Dedifferentiated amniotic fluid mesenchymal stem cell (primary cell): ENCODE measurements around the gene CENPL.
"Not testable (repeated sequence)": the region's sequence is repeated elsewhere in the genome, so short reads cannot be mapped to it uniquely, and the experiment has no call there.

Experiments used
- DNase-seq: peaks from one replicate; pipeline ENCODE4 v3.0.0-alpha.2; 2016; ENCODE audit errors: extremely low spot score

The CENPL gene, protein sequence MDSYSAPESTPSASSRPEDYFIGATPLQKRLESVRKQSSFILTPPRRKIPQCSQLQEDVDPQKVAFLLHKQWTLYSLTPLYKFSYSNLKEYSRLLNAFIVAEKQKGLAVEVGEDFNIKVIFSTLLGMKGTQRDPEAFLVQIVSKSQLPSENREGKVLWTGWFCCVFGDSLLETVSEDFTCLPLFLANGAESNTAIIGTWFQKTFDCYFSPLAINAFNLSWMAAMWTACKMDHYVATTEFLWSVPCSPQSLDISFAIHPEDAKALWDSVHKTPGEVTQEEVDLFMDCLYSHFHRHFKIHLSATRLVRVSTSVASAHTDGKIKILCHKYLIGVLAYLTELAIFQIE

DNA sequence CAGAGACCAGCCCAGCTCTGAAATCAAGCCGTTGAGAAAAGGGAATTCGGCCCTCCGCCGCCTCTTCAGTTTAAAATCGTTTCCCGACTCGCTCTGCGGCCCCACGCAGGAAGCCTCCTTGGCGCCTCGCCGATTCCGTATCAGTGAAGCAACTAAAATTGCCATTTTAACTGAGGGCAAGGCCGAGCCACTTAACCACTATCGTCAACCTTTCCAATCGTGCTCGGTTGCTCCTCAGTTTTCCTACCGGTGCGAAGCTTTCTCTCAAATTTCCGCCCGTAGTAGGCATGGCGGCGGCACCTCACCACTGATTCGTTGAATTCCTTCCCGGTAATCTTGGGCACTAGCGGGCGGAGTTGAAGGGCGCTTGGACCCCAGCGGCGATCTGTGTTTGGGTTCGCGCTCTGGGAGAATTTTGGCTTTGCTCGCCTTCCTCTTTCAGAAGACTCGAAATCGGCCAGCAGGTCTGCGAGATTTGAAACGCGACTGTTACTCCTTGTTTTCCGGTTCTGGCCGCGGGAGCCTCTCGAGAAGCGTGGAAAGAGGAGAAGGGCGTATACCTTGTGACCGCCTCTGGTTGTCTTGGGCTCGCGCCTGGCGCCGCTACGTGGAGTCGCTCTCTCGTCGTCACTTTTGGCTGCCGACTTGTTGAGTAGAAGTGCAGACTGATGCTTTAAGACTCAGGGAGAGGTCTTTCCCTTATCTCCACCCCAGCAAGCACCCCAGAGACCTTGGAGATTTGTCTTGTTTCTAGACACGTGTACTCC is at the start of gene CENPL, which contains the start of gene DARS2:
Gene CENPL, minus strand, starts transcription at position 569 of the 767 bp plus-strand sequence. CDS start 13,584 bp downstream, outside the sequence.
Gene DARS2, plus strand, starts transcription at position 359 of the 767 bp plus-strand sequence. CDS start 557 bp downstream, outside the sequence.
- peak; percentile 97 for DNase-seq

DNA sequence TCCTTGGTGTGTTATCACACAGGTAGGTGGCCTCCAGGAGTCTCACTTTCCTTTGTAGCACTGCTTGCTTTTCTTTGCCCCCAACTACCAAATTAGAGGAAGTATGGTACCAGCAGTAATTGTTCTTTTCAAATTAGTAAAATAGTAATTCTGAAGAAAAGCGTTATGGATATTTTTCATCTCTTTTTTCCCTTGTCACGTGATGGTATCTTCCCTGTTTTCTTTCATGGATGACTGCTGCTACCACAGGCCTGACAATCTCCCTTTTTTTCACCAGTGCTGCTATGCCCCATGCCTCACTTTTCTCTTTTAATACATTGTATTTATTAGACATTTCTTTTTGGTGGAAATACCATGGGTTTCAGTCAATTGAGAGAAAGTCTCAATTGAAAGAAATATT is 46.8 kb upstream of the CENPL start:
- DNase-seq, result no peak

DNA sequence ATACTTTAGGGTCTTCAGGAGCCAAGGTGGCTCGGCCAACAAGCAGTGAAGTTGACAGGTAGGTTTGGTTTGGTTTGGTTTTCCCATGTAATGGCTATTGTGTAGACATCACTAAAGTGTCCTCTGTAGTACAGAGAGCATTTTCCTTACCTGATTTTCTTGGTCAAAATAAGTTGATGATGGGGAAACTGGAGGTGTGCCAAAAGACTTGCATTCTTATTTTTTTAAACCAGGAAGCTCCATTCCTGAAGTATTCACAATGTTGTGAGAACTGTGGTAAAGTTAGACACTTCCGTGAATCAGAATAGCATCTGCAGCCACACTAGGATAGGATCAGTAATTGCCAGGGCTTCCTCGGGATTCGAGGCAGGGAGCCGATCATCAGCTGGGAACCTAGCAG is 46.4 kb upstream of the CENPL start:
- no peak for DNase-seq

DNA sequence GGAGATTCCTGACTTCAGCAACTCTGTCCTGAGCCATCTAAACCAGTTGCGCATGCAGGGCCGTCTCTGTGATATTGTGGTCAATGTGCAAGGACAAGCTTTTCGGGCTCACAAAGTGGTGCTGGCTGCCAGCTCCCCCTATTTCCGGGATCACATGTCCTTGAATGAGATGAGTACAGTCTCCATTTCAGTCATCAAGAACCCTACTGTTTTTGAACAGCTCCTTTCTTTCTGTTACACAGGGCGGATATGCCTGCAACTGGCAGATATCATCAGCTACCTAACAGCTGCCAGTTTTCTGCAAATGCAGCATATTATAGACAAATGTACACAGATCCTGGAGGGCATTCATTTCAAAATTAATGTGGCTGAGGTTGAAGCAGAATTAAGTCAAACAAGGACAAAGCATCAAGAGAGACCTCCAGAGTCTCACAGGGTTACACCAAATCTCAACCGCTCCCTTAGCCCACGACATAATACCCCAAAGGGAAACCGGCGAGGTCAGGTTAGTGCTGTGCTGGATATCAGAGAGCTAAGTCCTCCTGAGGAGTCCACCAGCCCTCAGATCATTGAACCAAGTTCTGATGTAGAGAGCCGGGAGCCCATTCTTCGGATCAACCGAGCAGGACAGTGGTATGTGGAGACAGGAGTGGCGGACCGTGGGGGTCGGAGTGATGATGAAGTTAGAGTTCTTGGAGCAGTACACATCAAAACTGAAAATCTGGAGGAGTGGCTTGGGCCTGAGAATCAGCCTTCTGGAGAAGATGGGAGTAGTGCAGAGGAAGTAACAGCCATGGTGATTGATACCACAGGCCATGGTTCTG is 45.8 kb upstream of the CENPL start:
- no peak for DNase-seq

DNA sequence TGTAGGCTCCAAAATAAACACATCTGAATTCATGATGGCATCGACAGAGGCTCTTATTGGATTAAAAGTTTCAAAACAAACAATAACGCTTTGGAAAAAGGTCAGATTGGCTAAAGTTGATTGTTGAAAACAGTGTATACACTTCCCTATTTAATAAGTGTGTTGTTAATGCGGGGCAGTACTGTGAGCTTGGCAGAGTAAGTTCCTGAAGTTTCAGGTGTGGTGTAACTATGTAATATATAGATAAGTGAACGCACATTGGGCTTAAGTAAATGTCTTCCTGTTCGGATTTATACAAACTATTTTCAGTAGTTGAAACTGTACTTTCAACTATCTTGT is 44.3 kb upstream of the CENPL start:
- no peak for DNase-seq

DNA sequence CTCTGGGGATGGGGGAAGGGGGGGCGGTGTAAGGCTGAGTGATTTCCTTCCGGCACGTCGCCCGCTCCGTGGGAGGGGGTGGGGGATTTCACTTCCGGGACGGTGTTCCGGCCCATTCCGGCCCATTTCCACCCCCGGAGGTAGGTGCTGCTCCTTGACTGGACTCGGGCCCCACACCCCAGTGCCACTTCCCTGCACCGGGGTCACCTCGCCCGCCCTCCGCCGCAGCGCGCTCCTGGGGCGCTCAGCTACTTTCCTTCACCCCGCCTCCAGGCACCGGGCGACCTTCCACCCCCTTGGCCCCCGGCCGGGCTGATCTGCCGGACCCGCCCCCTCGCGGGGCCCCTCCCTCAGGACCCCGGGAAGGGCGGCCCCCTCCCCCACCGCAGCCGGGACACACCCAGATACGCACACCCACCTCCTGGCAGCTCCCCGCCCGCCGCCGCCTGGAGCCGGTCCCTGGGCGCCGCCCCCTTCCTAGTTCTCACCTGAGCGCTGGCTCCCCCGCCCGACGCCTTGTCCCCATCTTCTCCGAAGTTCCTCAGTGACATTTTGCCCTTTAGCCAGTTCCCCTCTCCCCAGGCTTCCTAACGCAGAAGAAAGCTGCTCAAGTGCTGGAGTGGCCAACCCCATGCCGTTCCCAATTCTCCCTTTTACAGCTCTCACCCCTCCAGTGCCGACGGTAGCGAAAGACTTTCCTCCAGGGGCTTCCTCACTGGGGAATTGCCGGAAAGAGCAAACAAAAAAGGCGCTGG is 43.8 kb upstream of the CENPL start, which contains the start of gene ZBTB37:
Gene ZBTB37, plus strand, starts transcription at position 115 of the 755 bp plus-strand sequence. CDS start 1,846 bp downstream, outside the sequence.
- DNase-seq, result no peak

DNA sequence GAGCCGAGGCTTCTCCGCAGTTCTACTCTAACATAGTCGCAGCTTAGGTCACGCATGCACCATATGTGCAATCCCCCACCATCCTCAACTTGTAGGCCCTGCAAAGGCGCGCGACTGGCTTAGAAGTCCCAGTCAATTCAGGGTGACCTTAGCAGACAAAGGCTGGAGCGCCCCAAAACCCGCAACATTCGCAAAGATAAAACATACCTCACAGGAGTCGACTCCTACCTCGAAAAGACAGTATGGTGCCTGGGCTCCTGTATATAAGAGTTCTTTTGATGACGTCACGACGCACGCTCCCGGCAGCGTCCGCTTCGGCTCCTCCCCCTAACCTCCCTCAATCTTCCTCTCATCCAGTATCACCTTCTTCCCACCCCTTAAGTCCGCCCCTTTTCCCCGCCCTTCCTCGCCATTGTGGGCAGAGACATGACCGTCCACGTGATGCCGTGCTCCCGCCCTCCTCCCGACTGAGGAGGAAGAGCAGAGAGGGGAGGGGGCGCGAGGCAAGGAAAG is 43.1 kb upstream of the CENPL start, which contains the start of gene GAS5:
Gene GAS5, minus strand, starts transcription at position 237 of the 513 bp plus-strand sequence.
- peak; percentile 100 for DNase-seq

DNA sequence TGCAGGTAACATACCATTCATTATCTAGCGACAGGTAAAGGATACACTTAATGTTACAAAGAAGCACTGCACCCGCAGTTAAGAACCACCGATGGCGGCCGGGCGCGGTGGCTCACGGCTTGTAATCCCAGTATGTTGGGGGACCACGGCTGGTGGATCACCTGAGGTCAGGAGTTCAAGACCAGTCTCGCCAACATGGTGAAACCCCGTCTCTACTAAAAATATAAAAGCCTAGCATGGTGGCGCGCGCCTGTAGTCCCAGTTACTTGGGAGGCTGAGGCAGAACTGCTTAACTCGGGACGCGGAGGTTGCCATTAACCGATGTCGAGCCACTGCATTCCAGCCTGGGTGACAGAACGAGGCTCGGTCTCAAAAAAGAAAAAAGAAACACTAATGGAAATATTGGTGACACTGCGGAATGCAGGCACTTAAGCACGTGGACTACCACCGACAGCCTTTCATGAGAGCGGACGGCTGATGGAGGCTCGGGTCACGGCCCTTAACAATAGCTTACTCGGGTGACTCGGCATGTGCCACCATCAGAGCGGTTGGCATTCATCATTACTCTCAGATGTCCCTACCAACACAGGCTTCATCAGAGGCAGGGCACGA is 42.6 kb upstream of the CENPL start:
- no peak for DNase-seq

DNA sequence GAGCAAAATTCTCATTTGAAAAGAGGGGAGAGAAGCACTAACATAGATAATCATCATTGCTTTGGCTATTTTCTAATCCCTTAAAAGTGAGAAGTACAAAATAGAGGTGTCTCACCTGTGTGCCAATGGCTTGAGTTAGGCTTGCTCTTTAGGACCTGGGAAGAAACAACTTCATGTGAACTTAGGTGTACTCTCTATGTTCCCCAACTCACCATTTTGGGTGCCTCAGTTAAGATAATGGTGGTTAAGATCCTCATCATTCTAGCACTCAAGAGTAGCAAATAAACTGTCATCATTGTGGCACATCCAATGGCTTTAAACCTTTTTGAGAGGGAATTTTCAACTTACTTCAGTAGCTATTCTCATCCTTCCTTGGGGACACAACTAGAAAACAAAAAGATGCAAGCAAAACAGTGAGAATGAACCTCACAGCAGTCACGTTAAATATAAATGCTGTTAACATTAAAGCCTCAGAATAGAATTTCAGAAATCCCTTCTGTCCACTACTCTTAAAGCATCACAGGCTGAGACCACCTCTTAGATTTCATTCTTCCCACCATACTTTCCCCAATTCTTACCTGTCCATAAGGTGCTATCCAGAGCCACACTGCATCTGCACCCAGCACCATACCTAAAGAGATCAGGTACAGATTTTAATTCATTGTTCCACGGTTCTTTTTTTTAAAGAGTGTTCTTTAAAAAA is 41.9 kb upstream of the CENPL start:
- no peak for DNase-seq

DNA sequence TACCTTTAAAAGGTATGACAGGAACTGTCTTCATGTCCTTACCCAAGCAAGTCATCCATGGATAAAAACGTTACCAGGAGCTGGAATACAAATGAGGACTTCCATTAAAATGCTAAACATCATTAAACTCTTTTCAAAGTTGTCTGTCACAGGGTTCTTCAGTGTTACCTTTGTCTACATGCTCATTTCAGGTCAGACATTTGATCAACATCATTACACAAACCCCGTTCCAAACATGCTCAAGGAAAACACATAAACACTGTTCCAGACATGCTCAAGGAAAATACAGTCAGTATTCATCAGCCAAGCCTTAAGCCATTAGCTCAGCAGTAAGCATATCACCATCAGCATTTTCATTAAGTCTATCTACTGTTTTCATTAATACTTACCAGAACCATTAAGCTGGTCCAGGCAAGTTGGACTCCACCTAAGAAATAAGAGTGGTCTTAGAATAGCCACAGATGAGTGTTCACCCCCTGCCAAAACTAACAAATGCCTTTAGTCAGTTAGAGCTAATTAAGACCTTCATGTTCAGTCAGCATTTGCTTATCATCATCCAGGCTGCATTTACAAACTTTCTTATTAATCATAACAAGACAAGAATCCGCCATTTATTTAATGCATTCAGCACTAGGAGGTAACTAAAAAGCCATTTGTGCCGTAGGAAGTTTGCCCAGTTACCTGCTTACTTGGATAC is 40.9 kb upstream of the CENPL start:
- no peak for DNase-seq

DNA sequence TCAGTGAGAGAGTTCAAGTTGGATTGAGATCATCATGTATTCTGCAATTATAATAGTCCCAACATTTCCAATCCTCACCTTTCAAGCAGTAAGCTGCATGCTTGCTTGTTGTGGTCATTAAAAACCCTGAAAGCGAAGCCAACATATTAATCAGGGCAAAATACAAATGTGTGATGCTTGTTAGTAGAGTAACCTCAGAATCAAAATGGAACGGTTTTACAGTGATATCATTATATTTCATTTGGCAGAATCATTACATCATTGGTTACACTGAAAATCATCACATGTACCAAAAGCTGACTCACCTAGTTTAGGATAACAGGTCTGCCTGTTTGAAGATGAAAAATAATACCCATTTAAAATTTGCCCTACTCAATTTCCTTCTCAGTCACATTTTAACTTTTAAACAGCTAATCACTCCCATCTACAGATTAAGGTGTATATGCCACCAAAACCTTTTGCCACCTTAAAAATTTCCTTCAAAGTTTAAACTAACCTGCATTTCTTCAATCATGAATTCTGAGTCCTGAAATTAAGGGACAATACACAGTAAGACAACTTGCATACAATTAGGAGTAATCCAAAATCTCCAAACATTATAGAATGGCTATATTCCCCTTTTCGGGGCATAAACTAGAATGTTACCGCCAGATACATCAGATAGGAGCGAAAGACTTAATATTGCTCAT is 39.6 kb upstream of the CENPL start:
- no peak for DNase-seq

DNA sequence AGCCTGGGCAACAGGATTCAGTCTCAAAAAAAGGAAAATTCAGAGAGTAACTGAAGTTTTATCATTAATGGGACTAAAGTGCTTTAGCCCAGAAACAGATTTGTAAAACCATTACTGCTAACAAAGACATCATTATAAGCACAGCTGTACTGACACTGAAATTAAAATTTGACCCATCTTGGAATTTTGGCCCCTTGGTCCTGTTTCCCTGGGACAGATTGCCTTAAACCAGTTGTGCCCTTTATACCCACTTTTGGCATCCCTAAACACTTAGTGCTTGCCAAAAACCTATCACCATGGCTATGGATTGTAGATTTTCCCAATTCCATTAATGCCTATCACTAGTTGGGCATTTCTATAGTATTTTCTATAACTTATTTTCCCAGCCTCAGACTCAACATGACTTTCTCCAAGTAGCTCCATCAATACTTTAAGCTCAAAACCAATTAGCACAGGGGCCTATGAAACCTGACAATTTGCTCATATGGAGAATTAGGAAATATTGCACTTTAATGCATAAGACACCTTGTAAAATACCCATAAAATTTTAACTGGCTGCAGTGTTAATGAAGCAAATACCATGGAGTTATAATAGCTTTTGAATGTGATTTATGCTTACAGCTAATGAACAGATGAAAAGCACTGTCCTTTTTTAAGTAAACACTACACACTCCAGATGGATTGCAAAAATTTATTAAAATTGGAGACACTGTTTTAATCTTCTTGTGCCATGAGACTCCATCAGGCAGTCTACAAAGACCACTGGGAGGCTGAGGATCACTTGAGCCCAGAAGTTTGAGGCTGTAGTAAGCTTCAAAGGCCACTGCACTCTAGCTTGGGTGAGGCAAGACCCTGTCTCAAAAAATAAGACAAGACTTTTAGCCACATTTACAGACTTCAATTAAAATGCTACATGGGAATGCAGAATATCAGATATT is 38.8 kb upstream of the CENPL start:
- DNase-seq, result no peak

DNA sequence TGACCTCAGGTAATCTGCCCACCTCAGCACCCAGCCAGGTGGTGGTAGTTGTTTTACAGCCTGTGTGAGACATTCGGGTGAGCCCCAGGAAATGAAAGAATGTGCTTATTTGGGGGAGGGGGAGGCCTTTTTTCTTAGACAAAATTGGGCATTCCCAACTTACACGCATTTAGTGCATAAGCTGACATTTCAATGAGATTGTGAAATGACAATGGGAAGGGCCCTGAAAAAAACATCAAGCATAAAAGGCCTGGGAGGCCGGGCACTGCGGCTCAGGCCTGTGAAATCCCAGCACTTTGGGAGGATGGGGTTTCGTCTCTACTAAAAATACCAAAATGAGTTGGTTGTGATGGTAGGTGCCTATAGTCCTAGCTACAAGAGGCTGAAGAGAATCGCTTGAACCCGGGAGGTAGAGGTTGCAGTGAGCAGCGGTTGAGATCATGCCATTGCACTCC is 38.1 kb upstream of the CENPL start:
- no peak for DNase-seq

DNA sequence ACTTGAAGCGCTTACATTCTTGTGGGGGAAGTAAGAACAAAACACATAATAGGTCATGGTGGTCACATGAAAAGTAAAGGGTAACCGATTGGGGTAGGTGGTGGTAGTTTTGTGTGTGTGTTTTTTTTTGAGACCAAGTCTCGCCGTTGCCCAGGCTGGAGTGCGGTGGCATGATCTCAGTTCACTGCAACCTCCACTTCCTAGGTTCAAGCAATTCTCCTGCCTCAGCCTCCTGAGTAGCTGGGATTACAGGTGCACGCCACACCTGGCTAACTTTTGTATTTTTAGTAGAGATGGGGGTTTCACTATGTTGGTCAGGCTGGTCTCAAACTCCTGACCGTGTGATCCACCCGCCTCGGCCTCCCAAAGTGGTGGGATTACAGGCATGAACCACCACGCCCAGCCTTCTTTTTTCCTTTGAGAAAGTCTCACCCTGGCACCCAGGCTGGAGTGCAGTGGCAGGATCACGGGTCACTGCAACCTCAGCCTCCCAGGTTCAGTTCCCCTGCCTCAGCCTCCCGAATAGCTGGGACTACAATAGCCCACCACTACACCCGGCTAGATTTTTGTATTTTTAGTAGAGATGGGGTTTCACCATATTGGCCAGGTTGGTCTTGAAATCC is 37.6 kb upstream of the CENPL start:
- DNase-seq, result not testable (repeated sequence)

DNA sequence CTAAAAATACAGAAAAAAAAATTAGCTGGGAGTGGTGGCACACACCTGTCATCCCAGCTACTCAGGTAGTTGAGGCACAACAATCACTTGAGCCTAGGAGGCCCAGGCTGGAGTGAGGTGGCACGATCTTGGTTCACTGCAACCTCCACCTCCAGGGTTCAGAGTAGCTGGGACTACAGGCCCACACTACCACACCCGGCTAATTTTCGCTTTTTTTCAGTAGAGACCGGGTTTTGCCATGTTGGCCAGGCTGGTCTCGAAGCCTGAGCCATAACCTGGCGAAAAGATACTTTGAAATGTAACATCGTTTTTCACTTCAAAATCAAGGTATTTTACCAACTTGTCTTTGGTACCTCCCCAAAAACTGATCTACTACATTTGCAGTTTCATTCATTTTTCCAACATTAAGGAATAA is 37.1 kb upstream of the CENPL start:
- no peak for DNase-seq

DNA sequence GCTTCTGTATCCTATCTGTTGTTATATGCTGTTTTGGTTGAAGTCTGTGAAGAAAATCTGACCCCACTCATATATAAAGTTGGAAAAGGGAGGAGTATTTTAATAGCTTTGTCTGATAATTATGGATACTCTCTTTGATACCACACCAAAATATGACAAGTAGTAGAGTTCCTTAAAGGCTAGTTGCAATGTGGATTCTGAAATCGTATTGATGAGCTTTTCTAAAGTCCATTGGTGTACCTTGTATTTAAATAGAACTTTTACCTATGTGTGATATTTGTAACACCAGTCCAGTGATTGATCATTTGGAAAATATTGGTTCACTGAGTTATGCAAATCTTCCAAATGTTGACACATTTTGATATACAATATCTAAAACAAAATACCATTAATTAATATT is 35.4 kb upstream of the CENPL start:
- no peak for DNase-seq

DNA sequence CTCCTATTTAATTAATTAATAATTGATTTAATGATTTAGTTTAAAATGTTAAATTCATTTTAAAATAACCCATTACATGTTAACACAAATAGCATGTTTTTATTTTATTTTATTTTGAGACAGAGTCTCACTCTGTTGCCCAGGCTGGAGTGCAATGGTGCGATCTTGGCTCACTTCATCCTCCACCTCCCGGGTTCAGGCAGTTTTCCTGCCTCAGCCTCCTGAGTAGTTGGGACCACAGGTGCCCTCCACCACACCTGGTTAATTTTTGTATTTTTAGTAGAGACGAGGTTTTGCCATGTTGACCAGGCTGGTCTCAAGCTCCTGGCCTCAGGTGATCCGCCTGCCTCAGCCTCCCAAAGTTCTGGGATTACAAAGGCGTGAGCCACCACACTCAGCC is 34.9 kb upstream of the CENPL start:
- not testable (repeated sequence) for DNase-seq
